ENCODE data around the gene PPP2R2C.

The PPP2R2C gene

DNA sequence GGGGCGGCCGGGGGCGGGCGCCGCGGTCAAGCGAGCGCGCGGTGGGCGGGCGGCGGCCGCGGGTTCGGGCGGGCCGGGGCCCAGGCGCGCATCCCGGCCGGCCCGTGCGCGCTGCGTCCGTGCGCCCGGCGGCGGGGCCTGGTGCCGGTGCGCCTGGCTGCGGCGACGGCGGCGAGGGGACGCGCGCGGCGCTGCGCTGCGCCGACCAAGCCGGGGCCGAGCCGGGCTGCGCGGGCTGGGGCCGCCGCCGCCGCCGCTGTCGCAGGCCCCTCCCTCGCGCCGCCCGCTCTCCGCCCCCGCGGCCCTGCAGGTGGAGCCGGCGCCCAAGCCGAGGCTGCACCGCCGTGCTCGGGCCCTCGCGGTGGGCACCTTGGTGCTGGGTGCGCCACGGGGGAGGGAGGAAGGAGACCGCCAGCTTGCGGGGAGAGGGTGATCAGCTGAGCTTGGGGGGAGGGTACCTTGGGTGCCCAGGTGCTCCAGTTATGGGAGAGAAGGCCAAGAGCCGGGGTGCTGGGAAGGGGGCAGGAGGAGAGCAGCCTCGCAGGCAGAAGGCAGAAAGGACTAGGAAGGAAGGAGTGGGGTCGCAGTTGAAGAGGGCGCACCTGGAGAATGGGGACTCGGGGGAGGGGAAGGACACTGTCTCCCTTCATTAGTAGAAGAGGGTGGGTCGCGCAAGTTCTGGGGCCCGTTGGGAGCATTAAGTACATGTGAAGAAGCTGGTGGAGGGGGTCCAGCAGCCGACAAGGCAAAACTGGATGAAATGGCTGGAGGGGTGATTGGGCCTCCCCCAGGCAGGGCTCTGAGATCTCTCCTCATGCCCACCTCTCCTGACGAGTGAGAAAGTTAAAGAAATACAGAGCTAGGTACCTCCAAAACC lies at the start of gene PPP2R2C:
Gene PPP2R2C (minus strand): TSS at position 228 of the 877 bp plus-strand sequence. CDS start 385 bp downstream, outside the sequence.
- no peak within 1 kb of the TSS for H3K9ac ChIP-seq (ENCODE audit: low read length)
- no peak within 1 kb of the TSS for H3K4me3 ChIP-seq (ENCODE audit: low read length)
- H3K27me3 ChIP-seq (ENCODE audit: control insufficient read depth, insufficient read depth, low read length): peaks cover 18% of the 10 kb centered on the region
- H3K36me3 ChIP-seq (ENCODE audit: control insufficient read depth, insufficient read depth, low read length): no peaks in the 10 kb centered on the region
- peaks cover 3% of the 10 kb centered on the region for H3K4me1 ChIP-seq (ENCODE audit: control insufficient read depth, insufficient read depth, low read length)
- H3K27ac ChIP-seq (ENCODE audit: low read depth, low read length): no peak within 1 kb of the TSS

- no peaks in the 10 kb centered on the region for H3K36me3 ChIP-seq (ENCODE audit: control insufficient read depth, insufficient read depth, low read length)
- H3K9ac ChIP-seq (ENCODE audit: low read length): no peak overlapping the region
- no peak overlapping the region for H3K27ac ChIP-seq (ENCODE audit: low read depth, low read length)
- no peak overlapping the region for H3K4me3 ChIP-seq (ENCODE audit: low read length)
- H3K27me3 ChIP-seq (ENCODE audit: control insufficient read depth, insufficient read depth, low read length): peaks cover 2% of the 10 kb centered on the region
- no peaks in the 10 kb centered on the region for H3K4me1 ChIP-seq (ENCODE audit: control insufficient read depth, insufficient read depth, low read length)
These were observed 48.6 kb upstream of the PPP2R2C start for GRCh38 chr4:6520978-6521377.

- no peak overlapping the region for H3K9ac ChIP-seq (ENCODE audit: low read length)
- no peaks in the 10 kb centered on the region for H3K36me3 ChIP-seq (ENCODE audit: control insufficient read depth, insufficient read depth, low read length)
- no peaks in the 10 kb centered on the region for H3K4me1 ChIP-seq (ENCODE audit: control insufficient read depth, insufficient read depth, low read length)
- no peak overlapping the region for H3K4me3 ChIP-seq (ENCODE audit: low read length)
- no peak overlapping the region for H3K27ac ChIP-seq (ENCODE audit: low read depth, low read length)
- H3K27me3 ChIP-seq (ENCODE audit: control insufficient read depth, insufficient read depth, low read length): peaks cover 2% of the 10 kb centered on the region
These were observed 47.7 kb upstream of the PPP2R2C start for GRCh38 chr4:6520051-6520636.

DNA sequence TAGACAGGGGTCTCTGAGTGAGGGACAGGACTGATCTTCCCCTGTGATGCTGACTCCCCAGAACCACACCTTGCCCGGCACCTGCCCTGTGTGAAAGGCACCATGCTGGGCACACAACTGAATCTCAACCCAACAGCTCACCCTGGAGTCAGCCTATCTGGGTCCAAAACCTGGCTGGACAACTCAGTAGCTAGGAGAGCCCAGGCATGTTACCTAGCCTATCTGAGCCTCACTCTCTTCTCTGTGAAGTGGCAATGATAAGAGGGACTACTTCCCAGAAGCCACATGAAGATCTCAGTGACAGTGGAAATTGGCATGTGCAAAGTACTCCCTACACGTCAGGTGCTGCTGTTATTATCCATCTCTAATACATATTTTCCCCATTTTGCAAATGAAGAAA lies 44.8 kb upstream of the PPP2R2C start:
- Histone ChIP-seq H3K4me3 (ENCODE audit: low read length) (no peak overlapping the region), H3K9ac (ENCODE audit: low read length) (no peak overlapping the region), H3K27ac (ENCODE audit: low read depth, low read length) (no peak overlapping the region), H3K36me3 (ENCODE audit: control insufficient read depth, insufficient read depth, low read length) (no peaks in the 10 kb centered on the region), H3K27me3 (ENCODE audit: control insufficient read depth, insufficient read depth, low read length) (peaks cover 2% of the 10 kb centered on the region), H3K4me1 (ENCODE audit: control insufficient read depth, insufficient read depth, low read length) (no peaks in the 10 kb centered on the region)

GRCh38 chr4:6516762-6517161 lies 44.3 kb upstream of the PPP2R2C start:
- no peaks in the 10 kb centered on the region for H3K36me3 ChIP-seq (ENCODE audit: control insufficient read depth, insufficient read depth, low read length)
- no peaks in the 10 kb centered on the region for H3K4me1 ChIP-seq (ENCODE audit: control insufficient read depth, insufficient read depth, low read length)
- no peak overlapping the region for H3K27ac ChIP-seq (ENCODE audit: low read depth, low read length)
- H3K9ac ChIP-seq (ENCODE audit: low read length): no peak overlapping the region
- H3K4me3 ChIP-seq (ENCODE audit: low read length): no peak overlapping the region
- H3K27me3 ChIP-seq (ENCODE audit: control insufficient read depth, insufficient read depth, low read length): peaks cover 2% of the 10 kb centered on the region

- Histone ChIP-seq H3K36me3 (ENCODE audit: control insufficient read depth, insufficient read depth, low read length) (no peaks in the 10 kb centered on the region), H3K9ac (ENCODE audit: low read length) (no peak overlapping the region), H3K27me3 (ENCODE audit: control insufficient read depth, insufficient read depth, low read length) (peaks cover 2% of the 10 kb centered on the region), H3K27ac (ENCODE audit: low read depth, low read length) (no peak overlapping the region), H3K4me3 (ENCODE audit: low read length) (no peak overlapping the region), H3K4me1 (ENCODE audit: control insufficient read depth, insufficient read depth, low read length) (no peaks in the 10 kb centered on the region)
These were observed 43.9 kb upstream of the PPP2R2C start for GRCh38 chr4:6516281-6516680.

DNA sequence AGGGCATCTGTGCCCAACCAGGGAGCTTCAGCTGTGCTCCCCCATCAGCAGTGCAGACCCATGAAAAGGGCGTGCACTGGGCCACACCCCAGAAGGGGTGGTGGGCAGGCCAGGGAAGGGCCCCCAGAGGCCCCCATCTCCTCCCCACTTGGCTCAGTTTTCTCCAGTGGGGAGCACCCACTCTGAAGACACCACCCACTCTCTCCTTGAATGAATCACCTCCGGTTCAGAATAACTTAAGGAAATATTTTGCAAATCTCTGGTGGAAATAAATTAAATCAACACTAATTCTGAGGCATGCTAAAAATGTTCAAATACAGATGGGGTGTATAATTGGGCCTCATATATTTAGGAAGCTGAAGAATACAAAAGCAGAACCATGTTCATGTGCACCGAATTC lies 41.3 kb upstream of the PPP2R2C start:
- H3K27ac ChIP-seq (ENCODE audit: low read depth, low read length): no peak overlapping the region
- H3K9ac ChIP-seq (ENCODE audit: low read length): no peak overlapping the region
- H3K27me3 ChIP-seq (ENCODE audit: control insufficient read depth, insufficient read depth, low read length): peaks cover 2% of the 10 kb centered on the region
- H3K36me3 ChIP-seq (ENCODE audit: control insufficient read depth, insufficient read depth, low read length): no peaks in the 10 kb centered on the region
- H3K4me1 ChIP-seq (ENCODE audit: control insufficient read depth, insufficient read depth, low read length): no peaks in the 10 kb centered on the region
- H3K4me3 ChIP-seq (ENCODE audit: low read length): no peak overlapping the region

- no peaks in the 10 kb centered on the region for H3K36me3 ChIP-seq (ENCODE audit: control insufficient read depth, insufficient read depth, low read length)
- H3K9ac ChIP-seq (ENCODE audit: low read length): no peak overlapping the region
These were observed 37.2 kb upstream of the PPP2R2C start for GRCh38 chr4:6509587-6509986.

GRCh38 chr4:6507345-6507744 lies 34.9 kb upstream of the PPP2R2C start:
- Histone ChIP-seq H3K27ac (ENCODE audit: low read depth, low read length) (no peak overlapping the region), H3K36me3 (ENCODE audit: control insufficient read depth, insufficient read depth, low read length) (no peaks in the 10 kb centered on the region), H3K4me1 (ENCODE audit: control insufficient read depth, insufficient read depth, low read length) (no peaks in the 10 kb centered on the region), H3K4me3 (ENCODE audit: low read length) (no peak overlapping the region), H3K9ac (ENCODE audit: low read length) (no peak overlapping the region), H3K27me3 (ENCODE audit: control insufficient read depth, insufficient read depth, low read length) (no peaks in the 10 kb centered on the region)

More at GRCh38 chr4:6509587-6509986, 37.2 kb upstream of the PPP2R2C start:
- Histone ChIP-seq H3K4me3 (ENCODE audit: low read length) (no peak overlapping the region), H3K4me1 (ENCODE audit: control insufficient read depth, insufficient read depth, low read length) (no peaks in the 10 kb centered on the region), H3K27ac (ENCODE audit: low read depth, low read length) (no peak overlapping the region), H3K27me3 (ENCODE audit: control insufficient read depth, insufficient read depth, low read length) (no peaks in the 10 kb centered on the region)

GRCh38 chr4:6506616-6507140 lies 34.3 kb upstream of the PPP2R2C start:
- no peaks in the 10 kb centered on the region for H3K4me1 ChIP-seq (ENCODE audit: control insufficient read depth, insufficient read depth, low read length)
- H3K9ac ChIP-seq (ENCODE audit: low read length): no peak overlapping the region
- H3K27ac ChIP-seq (ENCODE audit: low read depth, low read length): no peak overlapping the region
- no peaks in the 10 kb centered on the region for H3K27me3 ChIP-seq (ENCODE audit: control insufficient read depth, insufficient read depth, low read length)
- H3K4me3 ChIP-seq (ENCODE audit: low read length): no peak overlapping the region
- no peaks in the 10 kb centered on the region for H3K36me3 ChIP-seq (ENCODE audit: control insufficient read depth, insufficient read depth, low read length)

GRCh38 chr4:6504900-6505496 lies 32.6 kb upstream of the PPP2R2C start:
- H3K27ac ChIP-seq (ENCODE audit: low read depth, low read length): no peak overlapping the region
- no peaks in the 10 kb centered on the region for H3K36me3 ChIP-seq (ENCODE audit: control insufficient read depth, insufficient read depth, low read length)
- H3K27me3 ChIP-seq (ENCODE audit: control insufficient read depth, insufficient read depth, low read length): no peaks in the 10 kb centered on the region
- no peak overlapping the region for H3K4me3 ChIP-seq (ENCODE audit: low read length)
- no peaks in the 10 kb centered on the region for H3K4me1 ChIP-seq (ENCODE audit: control insufficient read depth, insufficient read depth, low read length)
- no peak overlapping the region for H3K9ac ChIP-seq (ENCODE audit: low read length)

GRCh38 chr4:6502747-6503465 lies 30.5 kb upstream of the PPP2R2C start:
- Histone ChIP-seq H3K4me3 (ENCODE audit: low read length) (no peak overlapping the region), H3K36me3 (ENCODE audit: control insufficient read depth, insufficient read depth, low read length) (no peaks in the 10 kb centered on the region), H3K27me3 (ENCODE audit: control insufficient read depth, insufficient read depth, low read length) (no peaks in the 10 kb centered on the region), H3K9ac (ENCODE audit: low read length) (no peak overlapping the region), H3K4me1 (ENCODE audit: control insufficient read depth, insufficient read depth, low read length) (no peaks in the 10 kb centered on the region), H3K27ac (ENCODE audit: low read depth, low read length) (no peak overlapping the region)

All from rectal smooth muscle tissue (tissue), 1 donor.